BJ (cell line): Measurements from ENCODE around the gene ASS1. TPM values are rescaled to one million over a fixed set of nuclear protein-coding genes. Genes with fewer than 3 reads are reported as not detected.
A peak's percentile ranks its signal among the peaks of the same experiment; 100 is the strongest.

ENCODE experiments used
- CTCF ChIA-PET: fragments of 350-600 bp; formaldehyde crosslinking; extraction: SDS; loops from one replicate; lab custom pipeline; 2021; ENCODE audit warnings: antibody characterized with exemption, inconsistent platforms; lab: Yijun Ruan, JAX
- POLR2A ChIA-PET: fragments of 300-600 bp; sonication (Branson Sonifier 250); formaldehyde crosslinking; extraction: SDS; loops from one replicate; lab custom pipeline; 2021; ENCODE audit warnings: antibody characterized with exemption; lab: Charles Lee
- DNase-seq: peaks from one replicate; pipeline ENCODE4 v3.0.0-alpha.2; 2011; ENCODE audit warnings: low read depth
- H3K27me3 ChIP-seq: 2 replicates; pipeline ENCODE4 v1.6.0; 2011; ENCODE audit warnings: low read length; ENCODE audit not compliant: control insufficient read depth, insufficient read depth
- H3K36me3 ChIP-seq: 2 replicates; pipeline ENCODE4 v1.5.1; 2011; ENCODE audit warnings: low read length; ENCODE audit not compliant: control insufficient read depth, insufficient read depth
- H3K4me3 ChIP-seq: 2 replicates; pipeline ENCODE4 v1.5.1; 2011; ENCODE audit warnings: low read depth, mild to moderate bottlenecking, control low read depth, low read length
- polyA plus RNA-seq: library from polyadenylated mRNA; depleted of rRNA; stranded (reverse); fragments of >200 nt; gene quantifications from 2 replicates; pipeline ENCODE4 v1.2.3, GENCODE V29; 2011
- TF ChIP-seq, protein P1 (sequence below): IDR thresholded peaks from 2 replicates; pipeline ENCODE4 v1.5.1; 2011; ENCODE audit warnings: low read depth, mild to moderate bottlenecking, control low read depth, inconsistent platforms, low read length, moderate library complexity; ENCODE audit not compliant: insufficient read depth

The ASS1 gene
- polyA plus RNA-seq, 1 experiment = 1,223 TPM

DNA sequence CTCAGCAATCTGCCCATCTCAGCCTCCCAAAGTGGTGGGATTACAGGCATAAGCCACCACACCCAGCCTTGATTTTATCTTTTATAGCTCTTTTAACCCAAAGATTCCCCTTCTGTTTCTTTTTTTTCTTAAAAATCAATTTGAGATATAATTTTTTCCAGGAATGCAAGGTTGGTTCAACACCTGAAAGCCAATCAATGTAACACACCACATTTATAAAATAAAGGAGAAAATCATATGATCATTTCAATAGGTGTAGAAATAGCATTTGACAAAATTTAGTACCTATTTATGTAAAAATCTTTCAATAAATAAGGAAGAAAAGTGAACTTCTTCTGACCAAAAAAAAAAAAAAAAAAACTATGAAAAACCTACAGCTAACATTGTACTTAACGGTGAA is 3.7 kb upstream of the ASS1 start:
- H3K36me3 ChIP-seq = no peaks in the 10 kb centered on the region
- POLR2A ChIA-PET = no interaction called here
- TF ChIP-seq, protein P1, sequence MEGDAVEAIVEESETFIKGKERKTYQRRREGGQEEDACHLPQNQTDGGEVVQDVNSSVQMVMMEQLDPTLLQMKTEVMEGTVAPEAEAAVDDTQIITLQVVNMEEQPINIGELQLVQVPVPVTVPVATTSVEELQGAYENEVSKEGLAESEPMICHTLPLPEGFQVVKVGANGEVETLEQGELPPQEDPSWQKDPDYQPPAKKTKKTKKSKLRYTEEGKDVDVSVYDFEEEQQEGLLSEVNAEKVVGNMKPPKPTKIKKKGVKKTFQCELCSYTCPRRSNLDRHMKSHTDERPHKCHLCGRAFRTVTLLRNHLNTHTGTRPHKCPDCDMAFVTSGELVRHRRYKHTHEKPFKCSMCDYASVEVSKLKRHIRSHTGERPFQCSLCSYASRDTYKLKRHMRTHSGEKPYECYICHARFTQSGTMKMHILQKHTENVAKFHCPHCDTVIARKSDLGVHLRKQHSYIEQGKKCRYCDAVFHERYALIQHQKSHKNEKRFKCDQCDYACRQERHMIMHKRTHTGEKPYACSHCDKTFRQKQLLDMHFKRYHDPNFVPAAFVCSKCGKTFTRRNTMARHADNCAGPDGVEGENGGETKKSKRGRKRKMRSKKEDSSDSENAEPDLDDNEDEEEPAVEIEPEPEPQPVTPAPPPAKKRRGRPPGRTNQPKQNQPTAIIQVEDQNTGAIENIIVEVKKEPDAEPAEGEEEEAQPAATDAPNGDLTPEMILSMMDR = no peak
- CTCF ChIA-PET = interaction anchor here (0.9 kb wide), 1 partner anchor 9 kb away, joined by 3 read pairs; no protein-coding TSS in a partner anchor
- no peak overlapping the region for H3K4me3 ChIP-seq
- DNase-seq = no peak
- peaks cover 3% of the 10 kb centered on the region; the same call in 1 of the 2 replicates for H3K27me3 ChIP-seq

DNA sequence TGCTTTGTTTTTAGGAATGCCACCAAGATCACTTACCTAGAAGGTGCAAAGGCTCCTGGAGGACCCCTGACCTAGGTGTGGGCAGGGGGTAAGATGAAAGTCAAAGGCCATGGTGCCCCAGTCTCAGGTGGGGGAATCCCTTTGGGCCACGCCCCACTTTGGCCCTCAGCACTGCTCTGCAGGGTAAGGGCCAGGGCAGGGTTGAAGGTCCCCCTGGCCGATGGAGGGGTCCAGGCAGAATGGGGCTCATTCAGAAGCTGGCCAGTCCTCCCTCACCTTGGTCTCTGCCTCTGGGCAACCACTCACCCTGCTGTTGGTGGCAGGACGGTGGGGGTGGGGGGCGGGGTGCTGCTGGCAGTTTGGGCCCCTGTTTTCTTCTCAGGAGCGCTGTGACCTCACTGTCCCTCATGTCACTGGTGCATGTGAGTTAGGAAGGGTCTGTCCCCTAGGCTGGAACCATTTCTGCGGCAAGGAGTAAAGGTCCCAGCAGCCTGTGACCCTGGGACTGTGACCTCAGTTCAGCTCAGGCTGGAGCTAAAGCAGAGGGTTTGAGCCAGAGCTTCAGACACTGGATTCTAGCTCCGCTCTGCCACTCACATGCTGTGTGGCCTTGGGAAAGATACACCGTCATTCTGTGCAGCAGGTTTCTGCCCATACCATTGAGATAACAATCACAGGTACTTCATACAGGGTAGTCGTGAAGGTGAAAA is 1.9 kb upstream of the ASS1 start:
- Histone ChIP-seq H3K27me3 (no peaks in the 10 kb centered on the region; the same call in 1 of the 2 replicates), H3K4me3 (no peak overlapping the region), H3K36me3 (no peaks in the 10 kb centered on the region)
- ChIA-PET CTCF (no interaction called here), POLR2A (no interaction called here)
- TF ChIP-seq, protein P1 = no peak
- no peak for DNase-seq

DNA sequence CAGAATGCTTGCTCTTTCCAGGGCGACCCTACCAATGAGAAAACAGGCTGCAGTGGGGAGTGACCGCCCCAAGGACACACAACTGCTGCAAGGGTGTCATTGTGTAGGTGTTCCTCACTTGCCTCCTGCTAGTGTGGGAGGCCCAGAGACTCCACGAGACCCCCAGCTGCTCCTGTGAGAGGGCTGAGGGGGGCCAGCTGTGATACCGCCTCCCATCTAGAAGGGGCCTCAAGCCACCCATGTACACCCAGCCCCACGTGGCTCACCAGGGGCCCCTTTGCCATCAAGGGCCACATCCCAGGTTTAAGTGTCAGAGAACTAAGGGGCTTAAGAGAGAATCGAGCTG is 1.3 kb upstream of the ASS1 start:
- CTCF ChIA-PET = no interaction called here
- Histone ChIP-seq H3K27me3 (no peaks in the 10 kb centered on the region; the same call in 1 of the 2 replicates), H3K4me3 (no peak overlapping the region), H3K36me3 (no peaks in the 10 kb centered on the region; the same call in 1 of the 2 replicates)
- POLR2A ChIA-PET = no interaction called here
- TF ChIP-seq, protein P1 = no peak
- DNase-seq = no peak

DNA sequence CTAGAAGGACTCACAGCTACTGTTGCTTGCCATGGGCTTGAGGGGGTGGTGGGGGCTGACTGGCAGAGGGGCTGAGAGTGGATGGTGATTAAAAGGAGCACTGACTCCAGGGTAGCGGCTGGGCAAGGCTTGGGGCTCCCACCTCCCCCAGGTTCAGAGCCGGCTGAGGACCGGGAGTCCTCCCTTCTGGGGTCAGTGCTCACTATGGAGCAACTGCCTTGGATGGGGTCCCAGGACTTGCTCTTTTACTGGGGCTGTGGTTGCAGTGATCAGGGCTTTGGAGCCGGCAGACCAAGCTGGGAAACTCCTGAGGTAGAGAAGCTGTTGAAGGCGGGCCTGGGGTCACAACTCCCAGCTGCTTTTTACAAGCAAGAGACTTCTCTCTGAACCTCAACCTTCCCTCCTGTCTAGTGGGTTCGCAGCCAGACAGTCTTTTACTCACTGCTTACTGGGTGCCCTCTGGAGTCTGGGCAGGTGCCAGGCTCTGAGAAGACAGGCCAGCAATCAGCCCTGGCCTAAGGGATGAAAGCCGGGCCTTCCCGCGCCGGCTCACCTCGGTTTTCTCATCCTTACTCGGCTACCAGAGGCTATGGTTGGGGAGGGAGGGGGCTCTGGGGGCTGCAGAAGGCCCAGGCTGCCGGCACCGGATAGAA is 795 bp upstream of the ASS1 start:
- H3K27me3 ChIP-seq = no peaks in the 10 kb centered on the region; the same call in 1 of the 2 replicates
- DNase-seq = no peak
- POLR2A ChIA-PET = no interaction called here
- TF ChIP-seq, protein P1 = no peak
- H3K36me3 ChIP-seq = no peaks in the 10 kb centered on the region; the same call in 1 of the 2 replicates
- H3K4me3 ChIP-seq = no peak overlapping the region
- CTCF ChIA-PET = no interaction called here

DNA sequence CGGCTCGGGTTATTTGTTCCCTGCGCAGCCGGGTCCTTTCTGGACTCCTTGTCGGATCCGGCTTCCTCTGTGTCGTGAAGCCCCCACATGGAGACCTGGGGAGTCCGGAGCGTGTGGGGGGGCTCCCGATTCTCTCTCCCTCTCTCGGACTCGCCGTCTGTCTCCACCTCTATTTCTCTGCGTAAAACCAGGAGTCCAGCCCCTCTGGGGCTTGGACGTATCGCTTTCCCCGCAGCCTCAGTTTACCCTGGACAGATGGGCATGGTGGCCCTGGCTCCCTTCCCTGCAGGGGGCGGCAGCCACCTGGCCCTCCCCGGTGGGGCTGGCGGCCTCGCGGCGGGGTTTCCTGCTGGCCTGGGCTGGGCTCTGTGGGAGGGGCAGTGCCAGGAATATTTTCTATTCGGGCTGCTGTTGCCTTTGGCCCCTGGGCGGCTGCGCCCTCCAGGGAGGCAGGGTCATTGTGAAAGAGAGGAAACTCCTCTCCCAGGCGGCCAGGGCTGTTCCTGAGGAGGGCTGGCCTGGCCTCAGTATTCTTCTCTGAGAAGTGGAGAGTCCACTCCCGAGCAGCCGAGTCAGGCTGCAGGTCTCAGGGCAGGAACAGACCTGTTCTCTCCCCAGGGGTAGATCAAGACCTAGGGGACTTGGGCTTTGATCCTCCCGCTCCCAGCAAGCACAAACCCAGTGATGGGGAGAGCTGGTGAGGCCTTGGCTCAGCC is 665 bp downstream of the ASS1 start:
- ChIA-PET POLR2A (no interaction called here), CTCF (no interaction called here)
- H3K4me3 ChIP-seq = peak overlapping the region; percentile 82
- peaks cover 1% of the 10 kb centered on the region; the same call in 1 of the 2 replicates for H3K36me3 ChIP-seq
- no peaks in the 10 kb centered on the region; the same call in 1 of the 2 replicates for H3K27me3 ChIP-seq
- no peak for DNase-seq
- TF ChIP-seq, protein P1 = no peak
